H1 (cell line): ENCODE measurements around the gene RBL1. TPM values are rescaled to one million over a fixed set of nuclear protein-coding genes. Genes with fewer than 3 reads are reported as not detected.
"Not testable (repeated sequence)": the region's sequence is repeated elsewhere in the genome, so short reads cannot be mapped to it uniquely, and the experiment has no call there.

Source experiments
- CTCF ChIA-PET: fragments of 300-600 bp; sonication (Branson Sonifier 250); formaldehyde crosslinking; loops from one replicate; lab custom pipeline; 2021; ENCODE audit not compliant: partially characterized antibody; lab: Charles Lee
- POLR2A ChIA-PET: fragments of 300-600 bp; sonication (Branson Sonifier 250); formaldehyde crosslinking; loops from one replicate; lab custom pipeline; 2021; ENCODE audit warnings: inconsistent platforms; ENCODE audit not compliant: partially characterized antibody; lab: Charles Lee
- DNase-seq, 2 experiments: peaks; one replicate each; pipeline versions ENCODE4 v3.0.0 to v3.0.0-alpha.2; 2010 to 2022; ENCODE audit warnings: low spot score in 2 of 2, low read depth in 1 of 2, mixed read lengths in 1 of 2
- FAIRE-seq: peaks from 2 replicates; lab custom pipeline; 2011; peaks lifted over from hg19 to GRCh38; lab: Jason Lieb, UNC
- H2AFZ ChIP-seq: 2 replicates; pipeline ENCODE4 v1.8.1; 2012; ENCODE audit warnings: low read length, inconsistent platforms
- H2AK5ac ChIP-seq: 2 replicates; pipeline ENCODE4 v1.6.1; 2013; ENCODE audit warnings: low read depth, low read length
- H2BK120ac ChIP-seq: replicated peaks from 2 replicates; pipeline ENCODE3; 2013; ENCODE audit warnings: low read depth, low read length, inconsistent platforms
- H2BK12ac ChIP-seq: 2 replicates; pipeline ENCODE4 v1.6.1; 2013; ENCODE audit warnings: low read depth, low read length
- H2BK15ac ChIP-seq: 2 replicates; pipeline ENCODE4 v1.6.1; 2013; ENCODE audit warnings: low read length
- H2BK20ac ChIP-seq: 2 replicates; pipeline ENCODE4 v1.6.1; 2013; ENCODE audit warnings: low read length
- H2BK5ac ChIP-seq: 2 replicates; pipeline ENCODE4 v1.6.1; 2013; ENCODE audit warnings: low read depth, low read length
- H3K14ac ChIP-seq: 2 replicates; pipeline ENCODE4 v1.6.1; 2013; ENCODE audit warnings: inconsistent platforms; ENCODE audit not compliant: insufficient read length
- H3K18ac ChIP-seq: 2 replicates; pipeline ENCODE4 v1.6.1; 2013; ENCODE audit warnings: low read length; ENCODE audit errors: extremely low read depth
- H3K23ac ChIP-seq: 2 replicates; pipeline ENCODE4 v1.6.1; 2013; ENCODE audit warnings: inconsistent platforms; ENCODE audit not compliant: insufficient read length
- H3K23me2 ChIP-seq: 2 replicates; pipeline ENCODE4 v1.6.1; 2013; ENCODE audit warnings: low read depth, low read length
- H3K27ac ChIP-seq: 2 replicates; pipeline ENCODE4 v1.6.1; 2011; ENCODE audit warnings: low read depth, low read length, inconsistent platforms
- H3K27me3 ChIP-seq, 4 experiments: replicated peaks in 1 of 4; 1 replicate in 1 of 4; 2 replicates in 3 of 4; pipeline versions ENCODE4 v1.6.1 to v1.8.1; 2011 to 2013; ENCODE audit warnings: low read length in 3 of 4, mild to moderate bottlenecking in 3 of 4, inconsistent platforms in 2 of 4, mixed read lengths in 2 of 4, moderate library complexity in 1 of 4; ENCODE audit not compliant: control insufficient read depth in 3 of 4, insufficient read depth in 3 of 4; ENCODE audit errors: extremely low read depth in 1 of 4
- H3K36me3 ChIP-seq, 4 experiments: 2 replicates each; pipeline versions ENCODE4 v1.6.1 to v1.8.1; 2011 to 2013; ENCODE audit warnings: mild to moderate bottlenecking in 4 of 4, low read length in 3 of 4, moderate library complexity in 2 of 4, control low read depth in 1 of 4, inconsistent platforms in 1 of 4; ENCODE audit not compliant: insufficient read depth in 4 of 4, control insufficient read depth in 2 of 4
- H3K4ac ChIP-seq: replicated peaks from 2 replicates; pipeline ENCODE3; 2013; ENCODE audit warnings: low read length, low read depth, mixed read lengths, inconsistent platforms; ENCODE audit not compliant: insufficient read length
- H3K4me1 ChIP-seq, 4 experiments: replicated peaks in 1 of 4; 1 replicate in 1 of 4; 2 replicates in 3 of 4; pipeline versions ENCODE4 v1.6.1 to v1.8.1; 2011 to 2013; ENCODE audit warnings: low read length in 3 of 4, inconsistent platforms in 2 of 4, mixed read lengths in 1 of 4; ENCODE audit not compliant: insufficient read depth in 4 of 4, control insufficient read depth in 3 of 4
- H3K4me2 ChIP-seq, 2 experiments: 2 replicates each; pipeline versions ENCODE4 v1.6.1 to v1.8.1; 2011 to 2013; ENCODE audit warnings: low read depth in 2 of 2, low read length in 2 of 2, control low read depth in 1 of 2, inconsistent platforms in 1 of 2, mild to moderate bottlenecking in 1 of 2; ENCODE audit not compliant: insufficient read depth in 1 of 2
- H3K4me3 ChIP-seq, 4 experiments: fragments of 200-600, 300-600 bp in 1 of 4; sonication (generic), shearing (Covaris generic), sonication (Bioruptor Twin) in 1 of 4; 2 replicates each; pipeline versions ENCODE4 v1.5.1 to v1.8.1; 2011 to 2016; ENCODE audit warnings: low read length in 4 of 4, low read depth in 3 of 4, control low read depth in 2 of 4, inconsistent platforms in 2 of 4, mild to moderate bottlenecking in 2 of 4, mixed read lengths in 1 of 4, moderate library complexity in 1 of 4; ENCODE audit not compliant: insufficient read depth in 2 of 4; ENCODE audit errors: extremely low read depth in 1 of 4
- H3K56ac ChIP-seq: replicated peaks from 2 replicates; pipeline ENCODE3; 2013; ENCODE audit warnings: low read depth, mild to moderate bottlenecking, mixed read lengths, low read length, inconsistent platforms; ENCODE audit not compliant: insufficient read length
- H3K79me1 ChIP-seq: 2 replicates; pipeline ENCODE4 v1.6.1; 2013; ENCODE audit warnings: low read depth, low read length, control low read depth
- H3K79me2 ChIP-seq, 2 experiments: 2 replicates each; pipeline versions ENCODE4 v1.6.1 to v1.8.1; 2012 to 2013; ENCODE audit warnings: low read length in 2 of 2, mild to moderate bottlenecking in 2 of 2, inconsistent platforms in 1 of 2; ENCODE audit not compliant: insufficient read depth in 2 of 2, control insufficient read depth in 1 of 2
- H3K9ac ChIP-seq, 4 experiments: replicated peaks in 1 of 4; 1 replicate in 1 of 4; 2 replicates in 3 of 4; pipeline versions ENCODE4 v1.6.1 to v1.8.1; 2011 to 2013; ENCODE audit warnings: low read depth in 3 of 4, low read length in 3 of 4, control low read depth in 2 of 4, mild to moderate bottlenecking in 2 of 4, moderate library complexity in 2 of 4, inconsistent platforms in 1 of 4; ENCODE audit errors: extremely low read depth in 1 of 4
- H3K9me3 ChIP-seq, 2 experiments: 2 replicates each; pipeline versions ENCODE4 v1.6.1 to v1.8.1; 2012 to 2013; ENCODE audit warnings: mild to moderate bottlenecking in 2 of 2, moderate library complexity in 2 of 2, control low read depth in 1 of 2, inconsistent platforms in 1 of 2, low read depth in 1 of 2, low read length in 1 of 2, mixed read lengths in 1 of 2; ENCODE audit not compliant: insufficient read depth in 2 of 2
- H4K20me1 ChIP-seq, 2 experiments: replicated peaks in 1 of 2; 2 replicates each; pipeline versions ENCODE3 to v1.8.1; 2011 to 2013; ENCODE audit warnings: inconsistent platforms in 2 of 2, low read length in 2 of 2, mild to moderate bottlenecking in 1 of 2; ENCODE audit not compliant: insufficient read depth in 2 of 2, control insufficient read depth in 1 of 2
- H4K5ac ChIP-seq: 2 replicates; pipeline ENCODE4 v1.6.1; 2013; ENCODE audit warnings: low read length, low read depth, mixed read lengths, inconsistent platforms; ENCODE audit not compliant: insufficient read length
- H4K8ac ChIP-seq: 2 replicates; pipeline ENCODE4 v1.8.0; 2013; ENCODE audit warnings: mild to moderate bottlenecking, moderate library complexity, low read length, inconsistent platforms; ENCODE audit not compliant: insufficient read depth; ENCODE audit errors: extremely low read depth
- H4K91ac ChIP-seq: replicated peaks from 2 replicates; pipeline ENCODE3; 2013; ENCODE audit warnings: low read length, mixed read lengths, inconsistent platforms; ENCODE audit not compliant: insufficient read length
- WGBS, 2 experiments: shearing (Covaris generic) in 1 of 2; methylation state at CpG; one replicate each; pipeline versions ENCODE4 v1.1.6 to v1.1.7; 2013 to 2015; ENCODE audit warnings: low lambda C conversion rate in 2 of 2, mixed read lengths in 2 of 2, inconsistent platforms in 1 of 2, low coverage in 1 of 2, missing lambda C conversion rate in 1 of 2; ENCODE audit not compliant: insufficient replicate concordance in 2 of 2, insufficient coverage in 1 of 2, insufficient read length in 1 of 2; ENCODE audit errors: extremely low coverage in 1 of 2, missing lambda C conversion rate in 1 of 2; 5-methylcytosine and 5-hydroxymethylcytosine counted together
- polyA plus RNA-seq, 7 experiments: library from polyadenylated mRNA; depleted of rRNA in 3 of 7; stranded (reverse) in 5 of 7; unstranded in 2 of 7; fragments of >200 nt in 5 of 7; fragments of 200-250 nt in 2 of 7; gene quantifications; 1 replicate in 5 of 7; 2 replicates in 1 of 7; 4 replicates in 1 of 7; pipeline versions ENCODE4 v1.2.1 to v1.2.3, GENCODE V29; 2011 to 2013; ENCODE audit warnings: missing spikeins in 2 of 7, mixed read lengths in 2 of 7
- total RNA-seq: library from RNA; stranded (reverse); fragmentation: NEBNext Ultra II Directional; extraction: Animal tissue kit (Norgen Biotek cat#: 25700); gene quantifications from 2 replicates; pipeline ENCODE4 v1.2.1, GENCODE V29; 2021

RBL1 gene
- total and polyA plus RNA-seq, 2 of the 8 experiments (the other 6 are each of a cell fraction or from before 2014, with no cell fraction given), result 3.2 to 12.3 TPM

GRCh38 chr20:37001634-37002033 lies 94.2 kb downstream of the RBL1 start:
- H2AFZ ChIP-seq, FAIRE-seq, H2BK15ac ChIP-seq, H4K5ac ChIP-seq, H3K23ac ChIP-seq, H3K4me3 ChIP-seq, CTCF ChIA-PET, H3K4ac ChIP-seq, H3K79me2 ChIP-seq, H2BK5ac ChIP-seq, DNase-seq, H2BK20ac ChIP-seq, H3K4me2 ChIP-seq, H3K9ac ChIP-seq, H2BK120ac ChIP-seq, H2BK12ac ChIP-seq, H3K56ac ChIP-seq, H3K14ac ChIP-seq, H2AK5ac ChIP-seq, H3K23me2 ChIP-seq, H3K27me3 ChIP-seq, H3K79me1 ChIP-seq, H4K20me1 ChIP-seq, H3K27ac ChIP-seq, H4K8ac ChIP-seq, POLR2A ChIA-PET, H4K91ac ChIP-seq, H3K18ac ChIP-seq, H3K4me1 ChIP-seq: not testable (repeated sequence)
- Histone ChIP-seq H3K36me3 (peaks cover 0 to 35% (median 20%) of the 10 kb centered on the region in 4 experiments; a peak in 7 of 8 replicates), H3K9me3 (peaks cover 0 to 11% of the 10 kb centered on the region in 2 experiments; a peak in 1 of 4 replicates)
- 100% methylated on average over 1 of the region's 2 CpGs; no CpG with 5 or more reads in 1 of the 2 experiments for WGBS, 2 experiments

GRCh38 chr20:37000171-37000570 lies 95.6 kb downstream of the RBL1 start:
- H4K20me1 ChIP-seq, H2BK120ac ChIP-seq, H4K8ac ChIP-seq, H3K4ac ChIP-seq, H2BK5ac ChIP-seq, H3K4me3 ChIP-seq, H3K4me1 ChIP-seq, H3K9ac ChIP-seq, H3K18ac ChIP-seq, FAIRE-seq, CTCF ChIA-PET, H4K91ac ChIP-seq, H3K79me2 ChIP-seq, H3K79me1 ChIP-seq, DNase-seq, H4K5ac ChIP-seq, POLR2A ChIA-PET, H3K27me3 ChIP-seq, H3K23ac ChIP-seq, H2BK12ac ChIP-seq, H2AFZ ChIP-seq, H3K14ac ChIP-seq, H2BK15ac ChIP-seq, H3K23me2 ChIP-seq, H2AK5ac ChIP-seq, H3K56ac ChIP-seq, H2BK20ac ChIP-seq, H3K4me2 ChIP-seq, H3K27ac ChIP-seq: not testable (repeated sequence)
- Histone ChIP-seq H3K9me3 (peaks cover 0 to 15% of the 10 kb centered on the region in 2 experiments; a peak in 1 of 4 replicates), H3K36me3 (peaks cover 0 to 48% (median 22%) of the 10 kb centered on the region in 4 experiments; a peak in 7 of 8 replicates)
- no CpG with 5 or more reads among the region's 26 CpGs for WGBS, 2 experiments
